Measurements from ENCODE around the gene CALN1.

GRCh38 chr7:72415586-72415985, 3.4 kb upstream of the CALN1 start:
- TF ChIP-seq CTCF (conservative IDR thresholded peaks at IDR 0.05) = no peak
- no peak for TF ChIP-seq ZFX (IDR thresholded peaks at IDR 0.05)
